WTC11 (cell line): ENCODE data around the gene SCEL. TPM values are rescaled to one million over a fixed set of nuclear protein-coding genes. Genes with fewer than 3 reads are reported as not detected.

Experiments used
- ATAC-seq: fragments of 200-7000 bp; cut with Tn5 transposase; 2 replicates; pipeline ENCODE4 v1.10.0; 2021; ENCODE audit warnings: mild to moderate bottlenecking, moderate library complexity
- CTCF ChIA-PET: fragments of 300-600 bp; sonication (Branson Sonifier 250); formaldehyde crosslinking; loops from one replicate; lab custom pipeline; 2021; ENCODE audit warnings: antibody characterized with exemption; lab: Charles Lee
- POLR2A ChIA-PET: fragments of 350-600 bp; sonication (Branson Sonifier 250); formaldehyde crosslinking; loops from one replicate; lab custom pipeline; 2021; ENCODE audit warnings: antibody characterized with exemption; lab: Charles Lee
- DNase-seq: peaks from one replicate; pipeline ENCODE4 v3.0.0; 2021; ENCODE audit warnings: low spot score
- H3K27ac Mint-ChIP-seq: 2 replicates; pipeline ENCODE4 v1.8.0; 2021; ENCODE audit warnings: mixed read lengths
- H3K27me3 Mint-ChIP-seq: 2 replicates; pipeline ENCODE4 v1.8.0; 2021; ENCODE audit warnings: low read depth, mild to moderate bottlenecking, moderate library complexity, mixed read lengths
- H3K36me3 Mint-ChIP-seq: 2 replicates; pipeline ENCODE4 v1.8.0; 2021; ENCODE audit warnings: mixed read lengths
- H3K4me1 Mint-ChIP-seq: 2 replicates; pipeline ENCODE4 v1.8.0; 2022; ENCODE audit warnings: mixed read lengths
- H3K4me3 Mint-ChIP-seq: 2 replicates; pipeline ENCODE4 v1.8.0; 2021; ENCODE audit warnings: mild to moderate bottlenecking, moderate library complexity, mixed read lengths
- H3K9me3 Mint-ChIP-seq: 2 replicates; pipeline ENCODE4 v1.8.0; 2021; ENCODE audit warnings: mixed read lengths
- ATF6 ChIP-seq: sonication (generic); formaldehyde crosslinking; IDR thresholded peaks from 2 replicates; pipeline ENCODE4 v1.8.1; 2023; ENCODE audit warnings: mild to moderate bottlenecking, missing genetic modification reagents
- CBFB ChIP-seq: sonication (generic); formaldehyde crosslinking; IDR thresholded peaks from 2 replicates; pipeline ENCODE4 v1.8.1; 2022; ENCODE audit warnings: mild to moderate bottlenecking, low read depth, missing genetic modification reagents
- E2F4 ChIP-seq: sonication (generic); formaldehyde crosslinking; IDR thresholded peaks from 2 replicates; pipeline ENCODE4 v1.8.1; 2022; ENCODE audit warnings: low read depth, mild to moderate bottlenecking, moderate library complexity, missing genetic modification reagents, borderline replicate concordance
- FOXP1 ChIP-seq: sonication (generic); formaldehyde crosslinking; IDR thresholded peaks from 2 replicates; pipeline ENCODE4 v1.8.0; 2022; ENCODE audit warnings: missing genetic modification reagents, mild to moderate bottlenecking, moderate library complexity, borderline replicate concordance
- GABPB1 ChIP-seq: sonication (generic); formaldehyde crosslinking; IDR thresholded peaks from 2 replicates; pipeline ENCODE4 v1.8.1; 2023; ENCODE audit warnings: mild to moderate bottlenecking, missing genetic modification reagents
- GRHL2 ChIP-seq: fragments of 250-450 bp; sonication (Bioruptor Pico); IDR thresholded peaks from 2 replicates; pipeline ENCODE4 v1.8.0; 2022; ENCODE audit warnings: mild to moderate bottlenecking, moderate library complexity; ENCODE audit not compliant: insufficient replicate concordance, severe bottlenecking
- HMGA2 ChIP-seq: fragments of 250-450 bp; sonication (Bioruptor Pico); IDR thresholded peaks from 2 replicates; pipeline ENCODE4 v1.4.0; 2021; ENCODE audit warnings: mild to moderate bottlenecking, moderate library complexity
- HMGXB4 ChIP-seq: sonication (generic); formaldehyde crosslinking; IDR thresholded peaks from 2 replicates; pipeline ENCODE4 v1.8.1; 2023; ENCODE audit warnings: mild to moderate bottlenecking, moderate library complexity, missing genetic modification reagents
- JAZF1 ChIP-seq: fragments of 250-450 bp; sonication (Bioruptor Pico); IDR thresholded peaks from 2 replicates; pipeline ENCODE4 v1.9.0; 2021; ENCODE audit warnings: moderate library complexity, mild to moderate bottlenecking, inconsistent platforms
- MAX ChIP-seq: sonication (generic); formaldehyde crosslinking; IDR thresholded peaks from 2 replicates; pipeline ENCODE4 v1.8.0; 2022; ENCODE audit warnings: mild to moderate bottlenecking, missing genetic modification reagents
- MXD4 ChIP-seq: fragments of 250-450 bp; sonication (Bioruptor Pico); IDR thresholded peaks from 2 replicates; pipeline ENCODE4 v1.8.0; 2021; ENCODE audit warnings: mild to moderate bottlenecking, moderate library complexity, borderline replicate concordance
- NR1H2 ChIP-seq: sonication (generic); formaldehyde crosslinking; IDR thresholded peaks from 2 replicates; pipeline ENCODE4 v1.9.0; 2021; ENCODE audit warnings: mild to moderate bottlenecking, moderate library complexity, missing genetic modification reagents
- PRDM15 ChIP-seq: sonication (generic); formaldehyde crosslinking; IDR thresholded peaks from 2 replicates; pipeline ENCODE4 v1.8.0; 2022; ENCODE audit warnings: missing genetic modification reagents
- TEAD4 ChIP-seq: sonication (generic); formaldehyde crosslinking; IDR thresholded peaks from 2 replicates; pipeline ENCODE4 v1.8.0; 2022; ENCODE audit warnings: mild to moderate bottlenecking, missing genetic modification reagents
- ZNF121 ChIP-seq: sonication (generic); formaldehyde crosslinking; IDR thresholded peaks from 2 replicates; pipeline ENCODE4 v1.8.0; 2023; ENCODE audit warnings: missing genetic modification reagents
- ZNF232 ChIP-seq: sonication (generic); formaldehyde crosslinking; IDR thresholded peaks from 2 replicates; pipeline ENCODE4 v1.8.0; 2022; ENCODE audit warnings: mild to moderate bottlenecking, missing genetic modification reagents
- ZNF281 ChIP-seq: sonication (generic); formaldehyde crosslinking; IDR thresholded peaks from 2 replicates; pipeline ENCODE4 v1.8.0; 2023; ENCODE audit warnings: mild to moderate bottlenecking, missing genetic modification reagents
- ZNF317 ChIP-seq: sonication (generic); formaldehyde crosslinking; IDR thresholded peaks from 2 replicates; pipeline ENCODE4 v1.8.1; 2023; ENCODE audit warnings: low read depth, mild to moderate bottlenecking, moderate library complexity, missing genetic modification reagents, borderline replicate concordance
- total RNA-seq: library from RNA; stranded (reverse); gene quantifications from 3 replicates; pipeline ENCODE4 v1.2.3, GENCODE V29; 2021
- TF ChIP-seq, protein P1 (sequence below): fragments of 250-450 bp; sonication (Bioruptor Pico); IDR thresholded peaks from 2 replicates; pipeline ENCODE4 v1.8.0; 2021; ENCODE audit warnings: mild to moderate bottlenecking
- TF ChIP-seq, protein P2 (sequence below): sonication (generic); formaldehyde crosslinking; conservative IDR thresholded peaks from 2 replicates; pipeline ENCODE4 v1.8.1; 2022; ENCODE audit warnings: mild to moderate bottlenecking, missing genetic modification reagents
- TF ChIP-seq, protein P3 (sequence below): sonication (generic); formaldehyde crosslinking; IDR thresholded peaks from 2 replicates; pipeline ENCODE4 v1.8.0; 2022; ENCODE audit warnings: mild to moderate bottlenecking, missing genetic modification reagents

SCEL gene
- total RNA-seq, 1 experiment from 2014 or later = not detected

DNA sequence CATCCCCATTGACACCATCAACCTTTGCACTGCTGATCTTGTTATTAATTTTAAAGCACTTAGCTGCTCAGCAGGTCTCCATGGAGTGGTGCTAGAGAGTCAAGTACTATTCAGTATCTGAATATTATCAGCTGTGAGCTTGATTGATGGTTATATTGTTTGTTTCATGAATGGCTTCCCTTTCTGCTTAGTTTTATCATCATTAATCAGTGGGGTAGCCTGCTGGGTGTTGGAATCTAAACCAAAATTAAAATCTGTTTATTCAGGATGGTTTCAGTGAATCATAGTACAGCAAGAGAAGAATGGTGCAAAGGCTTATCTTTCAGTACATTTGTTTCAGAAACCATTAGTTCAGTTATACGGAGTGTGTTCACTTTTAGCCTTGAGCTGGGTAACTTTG, 42.5 kb upstream of the SCEL start:
- no peak for ATAC-seq
- POLR2A ChIA-PET = no interaction called here
- no peaks in the 10 kb centered on the region for H3K4me1 Mint-ChIP-seq
- TF ChIP-seq GRHL2 (CRISPR knock-in tag) (no peak), ZNF281 (no peak), FOXP1 (CRISPR knock-in tag) (no peak), ZNF121 (CRISPR knock-in tag) (no peak), MXD4 (CRISPR knock-in tag) (no peak), PRDM15 (CRISPR knock-in tag) (no peak), MAX (CRISPR knock-in tag) (no peak), HMGXB4 (no peak), ZNF232 (no peak), TEAD4 (CRISPR knock-in tag) (no peak), ATF6 (CRISPR knock-in tag) (no peak), NR1H2 (no peak), HMGA2 (CRISPR knock-in tag) (no peak), E2F4 (no peak)
- H3K36me3 Mint-ChIP-seq = no peaks in the 10 kb centered on the region
- no peak overlapping the region for H3K27ac Mint-ChIP-seq
- CTCF ChIA-PET = interaction anchor here (0.8 to 1.4 kb wide), 4 partner anchors 9 to 55 kb away, joined by 3 to 5 read pairs (median 4); no protein-coding TSS in a partner anchor
- H3K4me3 Mint-ChIP-seq = no peak overlapping the region
- no peaks in the 10 kb centered on the region for H3K27me3 Mint-ChIP-seq
- no peak for DNase-seq
- H3K9me3 Mint-ChIP-seq = no peaks in the 10 kb centered on the region

DNA sequence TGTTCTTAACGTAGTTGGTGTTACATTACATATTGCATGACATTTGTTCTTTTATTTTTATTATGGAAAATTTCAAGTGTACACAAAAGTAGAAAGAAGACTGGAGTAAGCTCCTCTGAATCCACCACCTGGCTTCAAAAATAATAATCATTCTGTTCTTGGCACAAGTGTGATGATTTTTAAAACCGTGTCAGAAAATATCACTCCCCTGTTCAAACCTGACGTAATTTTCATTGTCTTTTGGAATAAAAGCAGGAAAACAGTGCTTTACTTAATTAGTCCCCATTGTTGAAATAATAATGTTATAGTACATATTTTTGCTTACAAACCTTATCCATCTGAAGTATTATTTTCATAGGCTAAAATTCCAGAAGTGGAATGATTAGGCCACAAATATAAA, 41.3 kb upstream of the SCEL start:
- CTCF ChIA-PET = no interaction called here
- H3K9me3 Mint-ChIP-seq = no peaks in the 10 kb centered on the region
- TF ChIP-seq NR1H2 (no peak), MXD4 (CRISPR knock-in tag) (no peak), ZNF317 (CRISPR knock-in tag) (no peak), CBFB (CRISPR knock-in tag) (no peak), GABPB1 (CRISPR knock-in tag) (no peak), JAZF1 (CRISPR knock-in tag) (no peak)
- TF ChIP-seq, protein P1, sequence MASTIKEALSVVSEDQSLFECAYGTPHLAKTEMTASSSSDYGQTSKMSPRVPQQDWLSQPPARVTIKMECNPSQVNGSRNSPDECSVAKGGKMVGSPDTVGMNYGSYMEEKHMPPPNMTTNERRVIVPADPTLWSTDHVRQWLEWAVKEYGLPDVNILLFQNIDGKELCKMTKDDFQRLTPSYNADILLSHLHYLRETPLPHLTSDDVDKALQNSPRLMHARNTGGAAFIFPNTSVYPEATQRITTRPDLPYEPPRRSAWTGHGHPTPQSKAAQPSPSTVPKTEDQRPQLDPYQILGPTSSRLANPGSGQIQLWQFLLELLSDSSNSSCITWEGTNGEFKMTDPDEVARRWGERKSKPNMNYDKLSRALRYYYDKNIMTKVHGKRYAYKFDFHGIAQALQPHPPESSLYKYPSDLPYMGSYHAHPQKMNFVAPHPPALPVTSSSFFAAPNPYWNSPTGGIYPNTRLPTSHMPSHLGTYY (CRISPR knock-in tag) = no peak
- TF ChIP-seq, protein P2, sequence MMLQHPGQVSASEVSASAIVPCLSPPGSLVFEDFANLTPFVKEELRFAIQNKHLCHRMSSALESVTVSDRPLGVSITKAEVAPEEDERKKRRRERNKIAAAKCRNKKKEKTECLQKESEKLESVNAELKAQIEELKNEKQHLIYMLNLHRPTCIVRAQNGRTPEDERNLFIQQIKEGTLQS (CRISPR knock-in tag) = no peak
- TF ChIP-seq, protein P3, sequence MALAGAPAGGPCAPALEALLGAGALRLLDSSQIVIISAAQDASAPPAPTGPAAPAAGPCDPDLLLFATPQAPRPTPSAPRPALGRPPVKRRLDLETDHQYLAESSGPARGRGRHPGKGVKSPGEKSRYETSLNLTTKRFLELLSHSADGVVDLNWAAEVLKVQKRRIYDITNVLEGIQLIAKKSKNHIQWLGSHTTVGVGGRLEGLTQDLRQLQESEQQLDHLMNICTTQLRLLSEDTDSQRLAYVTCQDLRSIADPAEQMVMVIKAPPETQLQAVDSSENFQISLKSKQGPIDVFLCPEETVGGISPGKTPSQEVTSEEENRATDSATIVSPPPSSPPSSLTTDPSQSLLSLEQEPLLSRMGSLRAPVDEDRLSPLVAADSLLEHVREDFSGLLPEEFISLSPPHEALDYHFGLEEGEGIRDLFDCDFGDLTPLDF = no peak

More for the DNA sequence above, 41.3 kb upstream of the SCEL start:
- H3K4me1 Mint-ChIP-seq = no peaks in the 10 kb centered on the region
- no peak for ATAC-seq
- H3K36me3 Mint-ChIP-seq = no peaks in the 10 kb centered on the region
- no peak overlapping the region for H3K27ac Mint-ChIP-seq
- DNase-seq = no peak
- H3K4me3 Mint-ChIP-seq = no peak overlapping the region
- POLR2A ChIA-PET = no interaction called here
- no peaks in the 10 kb centered on the region for H3K27me3 Mint-ChIP-seq
